Measurements from ENCODE around the gene OR13C8.
"Not testable (repeated sequence)": the region's sequence is repeated elsewhere in the genome, so short reads cannot be mapped to it uniquely, and the experiment has no call there.

Gene OR13C8, protein sequence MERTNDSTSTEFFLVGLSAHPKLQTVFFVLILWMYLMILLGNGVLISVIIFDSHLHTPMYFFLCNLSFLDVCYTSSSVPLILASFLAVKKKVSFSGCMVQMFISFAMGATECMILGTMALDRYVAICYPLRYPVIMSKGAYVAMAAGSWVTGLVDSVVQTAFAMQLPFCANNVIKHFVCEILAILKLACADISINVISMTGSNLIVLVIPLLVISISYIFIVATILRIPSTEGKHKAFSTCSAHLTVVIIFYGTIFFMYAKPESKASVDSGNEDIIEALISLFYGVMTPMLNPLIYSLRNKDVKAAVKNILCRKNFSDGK

GRCh38 chr9:104568868-104569267 lies at the start of gene OR13C8:
Gene OR13C8, plus strand, starts transcription at chr9:104569168. Its CDS starts 0 bp downstream, at chr9:104569168.
- DNase-seq (ENCODE audit: low read depth): no peak

DNA sequence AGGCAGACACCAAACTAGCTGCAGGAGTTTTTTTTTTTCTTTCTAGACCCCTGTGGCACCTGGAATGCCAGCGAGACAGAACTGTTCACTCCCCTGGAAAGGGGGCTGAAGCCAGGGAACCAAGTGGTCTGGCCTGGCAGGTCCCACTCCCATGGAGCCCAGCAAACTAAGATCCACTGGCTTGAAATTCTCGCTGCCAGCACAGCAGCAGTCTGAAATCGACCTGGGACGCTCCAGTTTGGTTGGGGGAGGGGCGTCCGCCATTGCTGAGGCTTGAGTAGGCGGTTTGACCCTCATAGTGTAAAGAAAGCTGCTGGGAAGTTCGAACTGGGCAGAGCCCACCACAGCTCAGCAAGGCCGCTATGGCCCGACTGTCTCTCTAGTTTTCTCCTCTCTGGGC lies 48.7 kb upstream of the OR13C8 start:
- not testable (repeated sequence) for DNase-seq (ENCODE audit: low read depth)

DNA sequence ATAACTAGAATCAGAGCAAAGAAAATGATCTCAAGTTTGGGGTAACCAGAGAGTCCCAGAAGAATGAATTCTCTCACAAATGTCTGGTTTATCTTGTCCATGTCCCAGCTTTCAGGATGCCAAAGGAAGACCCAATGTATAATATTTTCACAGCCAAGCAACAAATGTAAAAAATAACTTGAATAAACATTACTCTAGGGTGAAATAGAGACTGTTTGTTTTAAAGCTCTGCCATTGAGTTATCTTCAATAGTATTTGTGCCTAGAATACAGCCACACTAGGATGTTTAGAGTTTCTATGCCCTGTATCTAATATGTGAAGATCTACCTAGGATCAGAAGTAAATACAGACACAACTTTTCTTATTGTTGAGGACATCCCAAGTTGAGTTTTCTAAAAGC lies 41.9 kb upstream of the OR13C8 start, which contains the start of gene OR13C4:
Gene OR13C4, minus strand, starts transcription at position 101 of the 400 bp plus-strand sequence. Its CDS starts 0 bp downstream, at position 101.
- DNase-seq (ENCODE audit: low read depth): no peak

DNA sequence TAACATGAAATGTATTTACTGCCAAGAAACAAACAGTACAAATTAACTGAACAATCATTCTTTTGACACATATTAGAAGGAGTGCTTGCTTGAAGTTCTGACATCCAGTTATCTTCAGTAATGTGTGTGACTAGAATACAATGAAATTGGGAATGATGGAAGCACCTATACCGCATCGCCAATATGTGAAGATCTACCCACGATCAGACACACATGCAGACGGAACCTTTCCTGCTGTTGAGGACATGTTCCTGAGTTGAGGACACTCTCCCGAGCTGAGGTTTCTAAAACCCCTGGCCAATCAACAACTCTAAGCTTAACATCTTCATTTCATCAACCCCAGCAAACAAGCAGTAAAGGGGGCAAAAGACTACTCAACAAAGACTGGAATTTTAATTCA lies 32.2 kb upstream of the OR13C8 start, which contains the start of gene OR13C3:
Gene OR13C3, minus strand, starts transcription at position 101 of the 400 bp plus-strand sequence. CDS start 133 bp downstream, outside the sequence.
- no peak for DNase-seq (ENCODE audit: low read depth)

DNA sequence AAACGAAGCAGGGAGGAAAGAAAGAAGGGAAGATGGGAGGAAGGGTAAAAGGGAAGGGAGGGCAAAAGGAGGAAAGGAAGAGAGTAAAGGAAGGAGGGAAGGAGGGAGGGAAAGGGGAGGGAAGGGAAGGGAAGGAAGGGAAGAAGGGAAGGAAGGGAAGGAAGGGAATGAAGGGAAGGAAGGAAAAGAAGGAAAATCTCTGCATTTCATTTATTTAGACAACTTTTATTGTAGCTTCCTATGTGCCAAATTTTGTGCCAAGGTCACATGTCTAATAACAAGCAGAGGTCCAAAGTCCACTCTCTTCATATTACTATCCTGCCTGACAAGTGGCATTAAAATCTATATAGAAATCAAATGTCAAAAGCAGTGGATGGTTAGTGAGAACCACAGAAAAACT lies 29.7 kb upstream of the OR13C8 start:
- no peak for DNase-seq (ENCODE audit: low read depth)

GRCh38 chr9:104544644-104545043 lies 24.3 kb upstream of the OR13C8 start:
- DNase-seq (ENCODE audit: low read depth): no peak

GRCh38 chr9:104553261-104553660 lies 15.7 kb upstream of the OR13C8 start:
- no peak for DNase-seq (ENCODE audit: low read depth)

GRCh38 chr9:104555521-104555920 lies 13.4 kb upstream of the OR13C8 start:
- no peak for DNase-seq (ENCODE audit: low read depth)

DNA sequence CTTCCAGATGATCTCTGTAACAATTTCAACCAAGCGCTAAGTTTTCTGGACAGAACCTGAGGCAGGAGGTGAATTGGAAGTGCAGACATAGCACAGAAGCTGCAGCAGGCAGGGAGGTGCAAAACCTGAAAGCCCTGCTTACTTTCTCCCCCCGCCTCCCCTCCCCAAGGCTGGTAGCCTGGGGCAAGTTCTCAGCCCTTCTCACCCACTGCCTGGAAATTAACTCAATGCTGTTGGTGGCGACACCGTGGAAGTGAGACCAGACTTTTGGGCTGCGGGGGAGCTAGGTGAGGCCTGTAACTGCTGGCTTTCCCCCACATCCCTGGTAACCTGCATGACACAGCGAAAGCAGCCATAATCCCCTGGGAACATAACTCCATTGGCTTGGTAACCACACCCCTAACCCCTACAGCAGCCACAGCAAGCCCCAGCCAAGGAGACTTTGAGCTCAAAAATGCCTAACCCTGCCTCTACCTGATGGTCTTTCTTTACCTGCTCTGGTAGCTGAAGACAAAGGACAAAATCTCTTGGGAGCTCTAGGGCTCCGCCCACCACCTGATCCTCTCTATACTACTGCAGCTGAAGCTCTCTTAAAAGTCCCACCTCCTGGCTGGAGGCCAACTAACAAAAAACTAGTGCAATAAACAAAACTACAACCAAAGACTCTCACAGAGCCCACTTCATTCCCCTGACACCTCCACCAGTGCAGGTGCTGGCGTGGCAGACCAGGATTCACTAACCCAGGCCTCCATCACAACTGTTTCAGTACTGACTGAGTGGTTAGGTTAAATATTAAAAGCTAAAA lies 11.9 kb upstream of the OR13C8 start:
- no peak for DNase-seq (ENCODE audit: low read depth)

DNA sequence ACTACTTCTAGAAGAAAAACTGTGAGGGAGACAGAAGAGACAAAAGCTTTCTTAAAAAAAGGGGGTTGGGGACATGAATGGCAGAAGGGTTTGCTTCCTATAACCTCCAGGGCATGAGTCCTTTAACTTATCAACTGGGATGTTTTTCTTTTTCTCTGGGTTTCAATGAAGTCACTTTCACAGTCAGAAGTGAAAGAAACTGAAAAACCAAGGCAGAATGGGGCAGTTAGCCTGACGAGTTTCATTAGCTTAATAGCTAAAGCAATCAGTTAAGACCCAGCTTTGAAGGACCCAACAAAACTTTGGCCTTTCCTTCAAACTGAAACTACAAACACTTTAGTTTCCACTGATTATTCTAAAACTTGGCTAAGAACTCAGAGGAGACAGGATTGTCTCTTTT lies 4.6 kb upstream of the OR13C8 start:
- DNase-seq (ENCODE audit: low read depth): no peak

- DNase-seq (ENCODE audit: low read depth): no peak
Observed at GRCh38 chr9:104572612-104573011, 3.6 kb downstream of the OR13C8 start.

GRCh38 chr9:104575456-104575855 lies 6.5 kb downstream of the OR13C8 start:
- DNase-seq (ENCODE audit: low read depth): no peak

DNA sequence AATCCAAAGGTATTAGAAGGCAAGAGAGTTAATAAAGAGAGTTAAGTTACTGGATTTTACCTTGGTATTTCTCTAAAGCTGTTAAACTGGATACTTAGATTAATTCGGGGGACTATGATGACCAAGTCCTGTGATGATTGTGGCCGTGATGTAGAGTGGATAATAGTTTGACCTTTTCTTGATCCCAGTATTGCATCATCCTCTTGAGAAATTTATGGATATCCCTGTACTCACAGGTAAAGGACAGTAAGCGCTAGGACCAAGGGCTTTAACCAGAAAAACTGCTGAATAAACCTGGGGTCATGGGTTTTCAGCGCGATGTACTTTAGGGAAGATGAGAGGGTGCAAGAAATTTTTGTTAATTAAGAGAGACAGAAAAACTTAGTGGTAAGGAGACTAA lies 8.3 kb downstream of the OR13C8 start:
- DNase-seq (ENCODE audit: low read depth): no peak

DNA sequence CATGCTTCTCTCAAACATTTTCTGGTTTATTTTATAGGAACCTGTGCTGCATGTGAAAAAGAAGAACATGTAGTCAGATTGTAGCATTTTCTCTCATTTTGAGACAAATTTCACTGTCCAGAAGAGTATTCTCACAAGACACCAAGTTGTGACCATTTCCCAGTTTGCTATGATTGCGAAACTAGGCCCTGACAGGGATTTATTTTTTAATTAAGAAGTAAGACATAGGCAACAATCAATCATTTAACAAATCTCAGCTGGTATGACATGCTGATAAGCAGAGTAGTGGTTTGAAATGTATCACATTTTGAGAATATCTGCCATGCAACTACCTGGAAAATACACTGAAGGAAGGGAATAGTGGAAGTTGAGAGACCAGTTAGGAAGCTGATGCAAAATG lies 11.6 kb downstream of the OR13C8 start:
- DNase-seq (ENCODE audit: low read depth): no peak

DNA sequence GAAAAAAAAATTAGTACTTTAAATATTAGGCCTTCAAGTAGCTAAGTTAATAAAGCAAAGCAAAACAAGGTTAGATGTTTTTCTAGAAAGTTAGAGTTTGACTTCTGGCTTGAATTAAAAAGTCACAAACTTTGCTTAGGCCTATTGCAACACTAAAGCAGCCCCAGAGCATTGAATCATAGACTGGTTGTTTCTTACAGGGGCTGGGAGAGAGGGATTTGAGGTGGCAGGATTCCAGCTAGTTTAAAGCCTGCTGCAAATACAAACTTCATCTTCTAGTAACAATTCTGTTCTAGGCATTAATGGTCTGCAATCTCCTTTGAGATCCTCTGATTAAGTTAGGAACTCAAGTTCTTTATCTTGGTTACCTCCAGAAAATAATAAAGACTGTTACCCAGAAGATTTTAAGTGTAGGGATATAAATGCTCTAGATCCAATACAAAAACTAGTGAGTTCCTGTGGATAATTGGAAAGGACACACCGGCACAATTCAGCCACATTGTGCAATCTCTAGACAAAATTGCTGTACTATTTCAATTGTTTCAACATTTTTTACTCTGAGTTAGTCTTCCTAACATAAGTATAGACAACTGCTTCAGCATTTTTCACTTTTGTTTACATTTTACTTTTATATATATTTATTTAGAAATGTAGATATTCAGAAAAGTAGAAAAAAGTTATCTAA lies 17.7 kb downstream of the OR13C8 start:
- DNase-seq (ENCODE audit: low read depth): no peak

DNA sequence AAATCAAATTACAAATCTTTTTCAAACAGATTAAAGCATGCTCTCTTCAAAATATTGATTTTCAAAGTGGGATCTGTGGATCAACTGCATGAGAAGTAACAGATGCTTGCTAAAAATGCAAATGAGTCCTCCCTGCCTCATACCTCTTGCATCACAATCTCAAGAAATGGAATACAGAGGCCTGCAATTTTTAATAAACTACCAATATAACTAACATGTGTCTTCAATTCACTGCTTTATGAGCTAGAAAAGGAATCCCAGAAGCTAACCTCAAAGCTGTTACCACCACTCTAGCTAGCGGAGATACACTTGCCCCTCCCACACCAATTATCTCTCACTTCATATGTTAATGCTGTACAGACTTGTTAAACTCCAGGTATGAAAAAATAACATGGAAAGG lies 20.7 kb downstream of the OR13C8 start:
- DNase-seq (ENCODE audit: low read depth): no peak

DNA sequence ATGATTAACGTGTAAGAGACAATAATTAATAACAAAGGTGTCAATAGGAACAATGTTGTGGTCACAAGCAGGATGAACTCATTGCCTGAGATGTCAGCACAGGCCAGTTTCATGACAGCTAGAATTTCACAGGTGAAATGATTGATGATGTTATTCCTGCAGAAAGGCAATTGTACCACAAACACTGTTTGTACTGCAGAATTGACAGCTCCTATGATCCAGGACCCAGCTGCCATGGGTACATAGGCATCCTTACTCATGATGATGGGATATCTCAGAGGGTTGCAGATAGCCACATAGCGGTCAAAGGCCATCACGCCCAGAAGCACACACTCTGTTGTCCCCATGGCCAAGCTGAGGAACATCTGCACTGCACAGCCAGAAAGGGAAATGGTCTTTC lies 29.8 kb downstream of the OR13C8 start:
- not testable (repeated sequence) for DNase-seq (ENCODE audit: low read depth)

GRCh38 chr9:104599313-104599712 lies 30.3 kb downstream of the OR13C8 start, which contains the start of gene OR13C5:
Gene OR13C5, minus strand, starts transcription at chr9:104599413. Its CDS starts 0 bp downstream, at chr9:104599413.
- not testable (repeated sequence) for DNase-seq (ENCODE audit: low read depth)

GRCh38 chr9:104604801-104605200 lies 35.8 kb downstream of the OR13C8 start:
- DNase-seq (ENCODE audit: low read depth): no peak

GRCh38 chr9:104605527-104605926 lies 36.6 kb downstream of the OR13C8 start, which contains the start of gene OR13C2:
Gene OR13C2, minus strand, starts transcription at chr9:104605627. Its CDS starts 0 bp downstream, at chr9:104605627.
- DNase-seq (ENCODE audit: low read depth): not testable (repeated sequence)

DNA sequence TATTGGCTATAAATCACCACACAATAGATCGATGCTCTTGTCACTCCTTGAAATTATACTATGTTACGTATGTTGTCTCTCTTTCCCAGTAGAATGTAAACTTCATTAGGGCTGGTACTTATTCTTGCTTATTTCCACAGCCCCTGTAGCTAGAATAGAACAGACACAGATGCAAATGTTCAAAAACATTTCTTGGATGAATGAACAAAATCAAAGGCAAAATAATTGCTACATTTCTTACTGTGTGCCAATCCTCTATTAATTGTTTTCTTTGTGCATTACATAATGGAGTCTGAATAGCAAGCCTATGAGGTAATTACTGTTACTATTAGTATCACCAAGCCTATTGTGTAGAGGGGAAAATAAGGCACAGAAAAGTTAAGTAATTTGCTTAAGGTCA lies 37.2 kb downstream of the OR13C8 start:
- DNase-seq (ENCODE audit: low read depth): no peak

GRCh38 chr9:104608336-104608735 lies 39.4 kb downstream of the OR13C8 start:
- DNase-seq (ENCODE audit: low read depth): no peak

Data from CMK (cell line).